HCT116 (cell line): Measurements from ENCODE around the gene ABHD17B. TPM values are rescaled to one million over a fixed set of nuclear protein-coding genes. Genes with fewer than 3 reads are reported as not detected.

Experiments used
- ATAC-seq: fragments of 200-7000 bp; cut with Tn5 transposase; 2 replicates; pipeline ENCODE4 v1.9.1; 2020; ENCODE audit warnings: mild to moderate bottlenecking, moderate library complexity
- BruUV-seq: library from RNA; stranded (reverse); fragments of 400-500 nt; replicated peaks from 2 replicates; lab custom pipeline; 2021; lab: Mats Ljungman, UMichigan
- CTCF ChIA-PET: fragments of 300-600 bp; sonication (Branson Sonifier 250); formaldehyde crosslinking; loops from one replicate; lab custom pipeline; 2021; ENCODE audit warnings: antibody characterized with exemption; lab: Charles Lee
- POLR2A ChIA-PET: fragments of 300-600, 350-600 bp; sonication (Branson Sonifier 250); formaldehyde crosslinking; loops from one replicate; lab custom pipeline; 2021; ENCODE audit warnings: antibody characterized with exemption; lab: Charles Lee
- RAD21 ChIA-PET, 2 experiments: fragments of 300-600 bp; sonication (Branson Sonifier 250); formaldehyde crosslinking; loops; one replicate each; lab custom pipeline; 2023; ENCODE audit warnings: low total read pairs in 2 of 2; ENCODE audit not compliant: uncharacterized antibody in 2 of 2, unreplicated experiment in 2 of 2, low non-redundant PET in 1 of 2; lab: Charles Lee
- DNase-seq: peaks from one replicate; pipeline ENCODE4 v3.0.0-alpha.2; 2010; ENCODE audit warnings: low read depth, low spot score
- H2AFZ ChIP-seq: fragments of 200-600 bp; shearing (Covaris generic), sonication (generic); 2 replicates; pipeline ENCODE4 v1.6.1; 2017; ENCODE audit warnings: low read depth, mixed run types, mixed read lengths, antibody characterized with exemption, low read length; ENCODE audit not compliant: poor library complexity, severe bottlenecking
- H3K27ac ChIP-seq: 2 replicates; pipeline ENCODE4 v1.5.1; 2012; ENCODE audit warnings: low read depth, low read length
- H3K27me3 ChIP-seq: fragments of 200-600 bp; sonication (generic); 2 replicates; pipeline ENCODE4 v1.6.1; 2016; ENCODE audit warnings: mixed run types, low read length, mixed read lengths; ENCODE audit not compliant: insufficient read depth
- H3K36me3 ChIP-seq, 2 experiments: fragments of 200-500 bp in 1 of 2; fragments of 200-600 bp in 1 of 2; sonication (Bioruptor generic) in 1 of 2; sonication (generic) in 1 of 2; 2 replicates each; pipeline versions ENCODE4 v1.5.1 to v1.6.1; 2014 to 2016; ENCODE audit warnings: low read length in 2 of 2, inconsistent platforms in 1 of 2, mixed read lengths in 1 of 2, mixed run types in 1 of 2; ENCODE audit not compliant: insufficient read depth in 2 of 2, control insufficient read depth in 1 of 2
- H3K4me1 ChIP-seq, 2 experiments: fragments of 200-600 bp in 1 of 2; sonication (generic) in 1 of 2; 2 replicates each; pipeline versions ENCODE4 v1.5.1 to v1.6.1; 2012 to 2017; ENCODE audit warnings: low read length in 2 of 2, inconsistent platforms in 1 of 2, mild to moderate bottlenecking in 1 of 2, mixed read lengths in 1 of 2, mixed run types in 1 of 2, moderate library complexity in 1 of 2; ENCODE audit not compliant: insufficient read depth in 2 of 2, control insufficient read depth in 1 of 2
- H3K4me2 ChIP-seq: fragments of 200-600 bp; sonication (generic); 2 replicates; pipeline ENCODE4 v1.6.1; 2017; ENCODE audit warnings: mixed run types, low read length, mixed read lengths
- H3K4me3 ChIP-seq, 2 experiments: fragments of 200-600 bp in 1 of 2; sonication (generic) in 1 of 2; replicated peaks in 1 of 2; 2 replicates each; pipeline ENCODE4 v1.5.1; 2011 to 2016; ENCODE audit warnings: low read length in 2 of 2, control low read depth in 1 of 2, low read depth in 1 of 2, mild to moderate bottlenecking in 1 of 2, mixed read lengths in 1 of 2, mixed run types in 1 of 2
- H3K79me2 ChIP-seq: fragments of 200-600 bp; sonication (generic); 2 replicates; pipeline ENCODE4 v1.6.1; 2017; ENCODE audit warnings: mild to moderate bottlenecking, mixed run types, low read length, moderate library complexity, mixed read lengths; ENCODE audit not compliant: insufficient read depth
- H3K9ac ChIP-seq: fragments of 200-600 bp; sonication (generic); 2 replicates; pipeline ENCODE4 v1.6.1; 2016; ENCODE audit warnings: low read length, mixed read lengths
- H3K9me2 ChIP-seq: fragments of 200-600 bp; sonication (generic), shearing (Covaris generic); 2 replicates; pipeline ENCODE4 v1.6.1; 2017; ENCODE audit warnings: mixed run types, mild to moderate bottlenecking, moderate library complexity; ENCODE audit not compliant: insufficient read depth
- H3K9me3 ChIP-seq, 2 experiments: fragments of 200-500 bp in 1 of 2; fragments of 200-600 bp in 1 of 2; sonication (Bioruptor generic) in 1 of 2; sonication (generic) in 1 of 2; 2 replicates each; pipeline ENCODE4 v1.6.1; 2014 to 2017; ENCODE audit warnings: low read length in 2 of 2, mixed read lengths in 2 of 2, inconsistent platforms in 1 of 2, low read depth in 1 of 2, mild to moderate bottlenecking in 1 of 2, mixed run types in 1 of 2, moderate library complexity in 1 of 2; ENCODE audit not compliant: control insufficient read depth in 1 of 2, insufficient read depth in 1 of 2
- H4K20me1 ChIP-seq: fragments of 200-600 bp; sonication (generic), shearing (Covaris generic); 2 replicates; pipeline ENCODE4 v1.6.1; 2017; ENCODE audit warnings: mixed run types, mild to moderate bottlenecking, moderate library complexity; ENCODE audit not compliant: insufficient read depth
- CEBPB ChIP-seq: IDR thresholded peaks from 2 replicates; pipeline ENCODE4 v1.6.1; 2012; ENCODE audit warnings: low read depth
- EZH2 ChIP-seq: fragments of 200-600 bp; sonication (generic); IDR thresholded peaks from 2 replicates; pipeline ENCODE4 v1.6.1; 2017; ENCODE audit warnings: antibody characterized with exemption, mixed run types
- FOSL1 ChIP-seq: IDR thresholded peaks from 2 replicates; pipeline ENCODE4 v1.6.1; 2012; ENCODE audit warnings: low read depth
- JUND ChIP-seq: IDR thresholded peaks from 2 replicates; pipeline ENCODE4 v1.6.1; 2012
- MAX ChIP-seq: IDR thresholded peaks from 2 replicates; pipeline ENCODE4 v1.6.1; 2012
- POLR2A ChIP-seq: IDR thresholded peaks from 2 replicates; pipeline ENCODE4 v1.7.0; 2011; ENCODE audit warnings: borderline replicate concordance; ENCODE audit not compliant: insufficient read depth, insufficient read length; ENCODE audit errors: extremely low read depth
- RAD21 ChIP-seq: IDR thresholded peaks from 2 replicates; pipeline ENCODE4 v1.6.1; 2012; ENCODE audit warnings: low read depth, mild to moderate bottlenecking
- SRF ChIP-seq: IDR thresholded peaks from 2 replicates; pipeline ENCODE4 v1.6.1; 2012; ENCODE audit warnings: low read depth
- TCF7L2 ChIP-seq: IDR thresholded peaks from 2 replicates; pipeline ENCODE4 v1.7.0; 2011; ENCODE audit warnings: borderline replicate concordance, inconsistent platforms; ENCODE audit not compliant: insufficient read depth, insufficient read length; ENCODE audit errors: extremely low read depth
- ZFX ChIP-seq: fragments of 450-650 bp; IDR thresholded peaks from 2 replicates; pipeline ENCODE4 v1.6.1; 2017
- intact Hi-C: fragments of 100-400 bp; cut with micrococcal nuclease; formaldehyde crosslinking; loops from 2 replicates; pipeline ENCODE4 v1.10.0; 2022
- total RNA-seq: library from RNA; stranded (reverse); gene quantifications from one replicate; pipeline ENCODE4 v1.2.1, GENCODE V29; 2021; ENCODE audit not compliant: unreplicated experiment

The ABHD17B gene
- total RNA-seq, 1 experiment from 2014 or later, result 17.0 TPM

GRCh38 chr9:71839668-71840067 lies 71.3 kb downstream of the ABHD17B start:
- no peak for TF ChIP-seq POLR2A
- TF ChIP-seq RAD21, result no peak
- TF ChIP-seq TCF7L2, result no peak
- TF ChIP-seq FOSL1, result no peak
- no peak for TF ChIP-seq MAX
- no peak for TF ChIP-seq JUND
- Histone ChIP-seq H3K4me3 (no peak overlapping the region), H3K9me2 (no peaks in the 10 kb centered on the region), H3K27ac (no peak overlapping the region), H3K9me3 (no peaks in the 10 kb centered on the region), H2AFZ (no peak overlapping the region), H3K9ac (no peak overlapping the region), H3K4me1 (no peaks in the 10 kb centered on the region), H4K20me1 (no peaks in the 10 kb centered on the region), H3K27me3 (no peaks in the 10 kb centered on the region), H3K36me3 (no peaks in the 10 kb centered on the region), H3K4me2 (no peak overlapping the region), H3K79me2 (no peaks in the 10 kb centered on the region)
- ChIA-PET RAD21 (no interaction called here), CTCF (no interaction called here), POLR2A (no interaction called here)
- intact Hi-C loops, result no loop called here
- ATAC-seq (no peak), DNase-seq (no peak)
- BruUV-seq, result no TSS peak

DNA sequence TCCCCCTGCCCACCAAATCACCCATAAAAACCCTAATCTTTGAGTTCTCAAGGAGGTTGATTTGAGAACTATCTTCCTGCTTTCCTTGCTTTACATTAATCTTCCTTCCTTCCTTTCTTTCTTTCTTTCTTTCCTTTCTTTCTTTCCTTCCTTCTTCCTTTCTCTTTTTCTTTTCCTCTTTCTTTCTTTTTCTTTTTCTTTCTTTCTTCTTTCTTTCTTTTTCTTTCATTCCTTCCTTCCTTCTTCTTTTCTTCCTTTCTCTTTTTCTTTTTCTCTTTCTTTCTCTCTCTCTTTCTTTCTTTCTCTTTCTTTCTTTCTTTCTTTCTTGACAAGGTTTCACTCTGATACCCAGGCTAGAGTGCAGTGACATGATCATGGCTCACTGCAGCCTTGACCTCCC lies 75.4 kb downstream of the ABHD17B start:
- Histone ChIP-seq H2AFZ (no peak overlapping the region), H3K4me1 (no peaks in the 10 kb centered on the region), H3K9me3 (no peaks in the 10 kb centered on the region), H3K27ac (no peak overlapping the region), H3K4me3 (no peak overlapping the region), H3K9ac (no peak overlapping the region), H3K9me2 (no peaks in the 10 kb centered on the region), H4K20me1 (no peaks in the 10 kb centered on the region), H3K27me3 (no peaks in the 10 kb centered on the region), H3K4me2 (no peak overlapping the region), H3K79me2 (no peaks in the 10 kb centered on the region), H3K36me3 (no peaks in the 10 kb centered on the region)
- ChIA-PET CTCF (no interaction called here), RAD21 (no interaction called here), POLR2A (no interaction called here)
- TF ChIP-seq CEBPB (no peak), EZH2 (no peak), SRF (no peak), ZFX (no peak), RAD21 (no peak)
- no TSS peak for BruUV-seq
- intact Hi-C loops, result no loop called here
- no peak for DNase-seq
- no peak for ATAC-seq
